Suprapubic skin (tissue), 4 donors: ENCODE data around the gene YIPF3. TPM values are rescaled to one million over a fixed set of nuclear protein-coding genes. Genes with fewer than 3 reads are reported as not detected.

Experiments used
- DNase-seq, 2 donors: peaks; one replicate each; pipeline ENCODE4 v3.0.0-alpha.2; 2019; ENCODE audit warnings: low spot score in 2 of 2
- H3K27ac ChIP-seq: fragments of 200-600 bp; sonication (generic); one replicate; pipeline ENCODE4 v1.5.1; 2019
- H3K27me3 ChIP-seq: fragments of 200-600 bp; sonication (generic); one replicate; pipeline ENCODE4 v1.5.1; 2019
- H3K36me3 ChIP-seq: fragments of 200-600 bp; sonication (generic); one replicate; pipeline ENCODE4 v1.5.1; 2019
- H3K4me1 ChIP-seq: fragments of 200-600 bp; sonication (generic); one replicate; pipeline ENCODE4 v1.5.1; 2019
- H3K4me3 ChIP-seq: fragments of 200-600 bp; sonication (generic); one replicate; pipeline ENCODE4 v1.5.1; 2019; ENCODE audit warnings: mild to moderate bottlenecking
- H3K9me3 ChIP-seq: fragments of 200-600 bp; sonication (generic); one replicate; pipeline ENCODE4 v1.5.1; 2019
- CTCF ChIP-seq, 2 donors: fragments of 200-600 bp in 1 of 2; fragments of 450-650 bp in 1 of 2; sonication (generic) in 1 of 2; IDR thresholded peaks; one replicate each; pipeline ENCODE4 v1.5.1; 2016 to 2019; ENCODE audit warnings: antibody characterized with exemption in 2 of 2, mild to moderate bottlenecking in 1 of 2, moderate library complexity in 1 of 2
- EP300 ChIP-seq: sonication (generic); formaldehyde crosslinking; IDR thresholded peaks from one replicate; pipeline ENCODE4 v1.6.1; 2017; ENCODE audit warnings: antibody characterized with exemption
- POLR2A ChIP-seq, 2 donors: fragments of 450-650 bp; IDR thresholded peaks; one replicate each; pipeline ENCODE4 v1.6.1; 2017; ENCODE audit warnings: antibody characterized with exemption in 2 of 2, mild to moderate bottlenecking in 2 of 2, moderate library complexity in 2 of 2
- POLR2AphosphoS5 ChIP-seq, 3 donors: sonication (generic); formaldehyde crosslinking; IDR thresholded peaks; one replicate each; pipeline ENCODE4 v1.6.1; 2017; ENCODE audit warnings: antibody characterized with exemption in 3 of 3
- WGBS: methylation state at CpG from one replicate; pipeline ENCODE4 v1.1.5; 2018; 5-methylcytosine and 5-hydroxymethylcytosine counted together
- total RNA-seq, 4 donors: library from RNA; depleted of rRNA; stranded (reverse); fragments of >200 nt; gene quantifications; one replicate each; pipeline ENCODE4 v1.1.0, GENCODE V29; 2016

YIPF3 gene
- total RNA-seq, 4 donors from 2014 or later: 69.8 to 115 (median 84.6) TPM

- no peak for DNase-seq
- Histone ChIP-seq H3K27ac (peak overlapping the region; percentile 77), H3K36me3 (peaks cover 62% of the 10 kb centered on the region), H3K4me3 (peak overlapping the region; percentile 93), H3K27me3 (no peaks in the 10 kb centered on the region), H3K9me3 (no peaks in the 10 kb centered on the region), H3K4me1 (peaks cover 47% of the 10 kb centered on the region)
- TF ChIP-seq POLR2A (IDR thresholded peaks at IDR 0.05) (no peak), EP300 (no peak), POLR2AphosphoS5 (IDR thresholded peaks at IDR 0.05) (no peak)
- WGBS: 3% methylated on average over 10 of the region's 10 CpGs
Observed at GRCh38 chr6:43516367-43516696, 394 bp downstream of the YIPF3 start.

GRCh38 chr6:43515808-43516207, 918 bp downstream of the YIPF3 start:
- no peak for DNase-seq
- Histone ChIP-seq H3K4me1 (peaks cover 52% of the 10 kb centered on the region), H3K9me3 (no peaks in the 10 kb centered on the region), H3K27me3 (no peaks in the 10 kb centered on the region), H3K27ac (peak overlapping the region; percentile 77), H3K36me3 (peaks cover 61% of the 10 kb centered on the region), H3K4me3 (peak overlapping the region; percentile 93)
- TF ChIP-seq EP300: no peak
- TF ChIP-seq POLR2AphosphoS5 (IDR thresholded peaks at IDR 0.05): no peak
- no peak for TF ChIP-seq CTCF (IDR thresholded peaks at IDR 0.05)
- TF ChIP-seq POLR2A (IDR thresholded peaks at IDR 0.05): no peak
- 65% methylated on average over 9 of the region's 9 CpGs for WGBS

GRCh38 chr6:43511824-43512415, 4.8 kb downstream of the YIPF3 start:
- H3K4me3 ChIP-seq: no peak overlapping the region
- H3K4me1 ChIP-seq: peaks cover 54% of the 10 kb centered on the region
- no peak for DNase-seq

GRCh38 chr6:43510827-43511163, 5.9 kb downstream of the YIPF3 start:
- 76% methylated on average over 8 of the region's 10 CpGs for WGBS
- Histone ChIP-seq H3K36me3 (peaks cover 44% of the 10 kb centered on the region), H3K9me3 (no peaks in the 10 kb centered on the region), H3K27me3 (no peaks in the 10 kb centered on the region), H3K4me3 (peak overlapping the region; percentile 94), H3K27ac (peak overlapping the region; percentile 6), H3K4me1 (peaks cover 52% of the 10 kb centered on the region)
- no peak for TF ChIP-seq POLR2A (IDR thresholded peaks at IDR 0.05)
- no peak for TF ChIP-seq POLR2AphosphoS5 (IDR thresholded peaks at IDR 0.05)
- TF ChIP-seq EP300: no peak
- TF ChIP-seq CTCF (IDR thresholded peaks at IDR 0.05): no peak
- no peak for DNase-seq

More at GRCh38 chr6:43511824-43512415, 4.8 kb downstream of the YIPF3 start:
- TF ChIP-seq EP300 (no peak), POLR2A (IDR thresholded peaks at IDR 0.05) (no peak), CTCF (IDR thresholded peaks at IDR 0.05) (no peak), POLR2AphosphoS5 (IDR thresholded peaks at IDR 0.05) (no peak)
- Histone ChIP-seq H3K27ac (no peak overlapping the region), H3K36me3 (peaks cover 44% of the 10 kb centered on the region), H3K27me3 (no peaks in the 10 kb centered on the region), H3K9me3 (no peaks in the 10 kb centered on the region)
- 84% methylated on average over 11 of the region's 11 CpGs for WGBS

- 1% methylated on average over 17 of the region's 96 CpGs for WGBS
- peak; percentile 89 to 92 for DNase-seq
- Histone ChIP-seq H3K9me3 (no peaks in the 10 kb centered on the region), H3K4me1 (peaks cover 46% of the 10 kb centered on the region), H3K27ac (peak within 1 kb of the TSS; percentile 6), H3K4me3 (peak within 1 kb of the TSS; percentile 94), H3K36me3 (peaks cover 46% of the 10 kb centered on the region), H3K27me3 (no peaks in the 10 kb centered on the region)
- TF ChIP-seq CTCF (IDR thresholded peaks at IDR 0.05) (no peak), POLR2AphosphoS5 (IDR thresholded peaks at IDR 0.05) (no peak), EP300 (no peak), POLR2A (IDR thresholded peaks at IDR 0.05) (no peak)
Observed at GRCh38 chr6:43509984-43510826, 6.5 kb downstream of the YIPF3 start, which contains the start of gene LRRC73. LRRC73 (minus strand) TSS chr6:43510346; CDS start chr6:43509785, 561 bp downstream.
